ENCODE measurements around the gene NTM. TPM values are rescaled to one million over a fixed set of nuclear protein-coding genes. Genes with fewer than 3 reads are reported as not detected.

The NTM gene
- total and polyA plus RNA-seq, 2 of the 8 experiments (the other 6 are each of a cell fraction or from before 2014, with no cell fraction given): 13.4 to 20.0 TPM

DNA sequence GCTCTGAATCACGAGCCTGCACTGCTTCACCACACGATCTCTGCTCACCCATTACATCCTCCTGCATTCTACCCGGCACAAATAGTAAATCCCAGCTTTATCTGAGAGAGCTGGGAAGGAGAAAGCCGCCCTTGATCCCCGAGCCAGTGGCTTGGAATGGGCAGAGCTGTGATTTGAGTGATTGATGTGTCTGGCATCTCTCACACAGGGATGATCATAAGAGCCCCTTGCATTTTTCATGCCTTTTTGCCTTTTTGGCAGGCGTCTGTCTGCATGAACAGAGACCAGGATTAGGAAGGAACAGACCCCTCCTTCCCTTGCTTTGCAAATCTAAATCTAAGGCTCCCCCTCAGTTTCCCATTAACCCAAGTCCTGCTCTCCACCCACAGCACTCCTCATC lies 945.3 kb downstream of the NTM start:
- Histone ChIP-seq H3K4me3 (ENCODE audit: extremely low read depth in 1 of 4, insufficient read depth in 2 of 4, low read depth in 3 of 4, low read length in 4 of 4) (no peak overlapping the region), H3K79me1 (ENCODE audit: low read depth, low read length) (no peaks in the 10 kb centered on the region; the same call in 1 of the 2 replicates), H2AK5ac (ENCODE audit: low read depth, low read length) (no peak overlapping the region), H3K23me2 (ENCODE audit: low read depth, low read length) (no peaks in the 10 kb centered on the region), H4K8ac (ENCODE audit: extremely low read depth, insufficient read depth, low read length) (no peak overlapping the region), H3K36me3 (ENCODE audit: control insufficient read depth in 2 of 4, insufficient read depth in 4 of 4, low read length in 3 of 4) (peaks cover 0 to 5% (median 0%) of the 10 kb centered on the region in 4 experiments; a peak in 1 of 8 replicates), H3K4ac (replicated peaks; ENCODE audit: insufficient read length, low read depth, low read length) (no peak overlapping the region), H3K27ac (ENCODE audit: low read depth, low read length) (no peak overlapping the region), H3K27me3 (replicated peaks in 1 of 4; ENCODE audit: control insufficient read depth in 3 of 4, extremely low read depth in 1 of 4, insufficient read depth in 3 of 4, low read length in 3 of 4) (no peaks in the 10 kb centered on the region), H3K23ac (ENCODE audit: insufficient read length) (no peak overlapping the region), H4K5ac (ENCODE audit: insufficient read length, low read depth, low read length) (no peak overlapping the region), H3K56ac (replicated peaks; ENCODE audit: insufficient read length, low read depth, low read length) (no peak overlapping the region), H3K18ac (ENCODE audit: extremely low read depth, low read length) (no peak overlapping the region), H2BK5ac (ENCODE audit: low read depth, low read length) (no peak overlapping the region), H4K20me1 (replicated peaks in 1 of 2; ENCODE audit: control insufficient read depth in 1 of 2, insufficient read depth in 2 of 2, low read length in 2 of 2) (no peaks in the 10 kb centered on the region), H2BK12ac (ENCODE audit: low read depth, low read length) (no peak overlapping the region), H4K91ac (replicated peaks; ENCODE audit: insufficient read length, low read length) (no peak overlapping the region), H2AFZ (ENCODE audit: low read length) (no peak overlapping the region), H2BK120ac (replicated peaks; ENCODE audit: low read depth, low read length) (no peak overlapping the region), H3K9me3 (ENCODE audit: insufficient read depth in 2 of 2, low read depth in 1 of 2, low read length in 1 of 2) (peaks cover 4 to 11% of the 10 kb centered on the region in 2 experiments; a peak in 2 of 4 replicates), H3K9ac (replicated peaks in 1 of 4; ENCODE audit: extremely low read depth in 1 of 4, low read depth in 3 of 4, low read length in 3 of 4) (no peak overlapping the region), H2BK15ac (ENCODE audit: low read length) (no peak overlapping the region), H3K4me1 (replicated peaks in 1 of 4; ENCODE audit: control insufficient read depth in 3 of 4, insufficient read depth in 4 of 4, low read length in 3 of 4) (peaks cover 0 to 3% (median 0%) of the 10 kb centered on the region in 4 experiments; a peak in 1 of 7 replicates), H2BK20ac (ENCODE audit: low read length) (no peak overlapping the region), H3K4me2 (ENCODE audit: insufficient read depth in 1 of 2, low read depth in 2 of 2, low read length in 2 of 2) (no peak overlapping the region), H3K14ac (ENCODE audit: insufficient read length) (no peak overlapping the region), H3K79me2 (ENCODE audit: control insufficient read depth in 1 of 2, insufficient read depth in 2 of 2, low read length in 2 of 2) (no peaks in the 10 kb centered on the region)
- WGBS, 2 experiments (ENCODE audit: extremely low coverage in 1 of 2, insufficient coverage in 1 of 2, insufficient read length in 1 of 2, insufficient replicate concordance in 2 of 2, low coverage in 1 of 2, low lambda C conversion rate in 2 of 2, missing lambda C conversion rate in 1 of 2): 86% methylated on average over 6 of the region's 6 CpGs; no CpG with 5 or more reads in 1 of the 2 experiments
- FAIRE-seq (no peak), DNase-seq (ENCODE audit: low read depth in 1 of 2, low spot score in 2 of 2) (no peak)
- POLR2A ChIA-PET (ENCODE audit: partially characterized antibody): no interaction called here
- CTCF ChIA-PET (ENCODE audit: partially characterized antibody): interaction anchor here (0.7 to 9.5 kb wide), 5 partner anchors 15 to 132 kb away, joined by 3 to 146 read pairs (median 4); no protein-coding TSS in a partner anchor
- TF ChIP-seq, protein P1, sequence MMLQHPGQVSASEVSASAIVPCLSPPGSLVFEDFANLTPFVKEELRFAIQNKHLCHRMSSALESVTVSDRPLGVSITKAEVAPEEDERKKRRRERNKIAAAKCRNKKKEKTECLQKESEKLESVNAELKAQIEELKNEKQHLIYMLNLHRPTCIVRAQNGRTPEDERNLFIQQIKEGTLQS (IDR thresholded peaks at IDR 0.05; ENCODE audit: insufficient read depth, low read depth, low read length): no peak
- no peak for TF ChIP-seq RFX5 (IDR thresholded peaks at IDR 0.05; ENCODE audit: borderline replicate concordance, low read depth, low read length)
- TF ChIP-seq TEAD4 (IDR thresholded peaks at IDR 0.05; ENCODE audit: low read depth, low read length): no peak
- no peak for TF ChIP-seq EZH2 (IDR thresholded peaks at IDR 0.05; ENCODE audit: low read depth, low read length, severe bottlenecking)
- TF ChIP-seq, protein P2, sequence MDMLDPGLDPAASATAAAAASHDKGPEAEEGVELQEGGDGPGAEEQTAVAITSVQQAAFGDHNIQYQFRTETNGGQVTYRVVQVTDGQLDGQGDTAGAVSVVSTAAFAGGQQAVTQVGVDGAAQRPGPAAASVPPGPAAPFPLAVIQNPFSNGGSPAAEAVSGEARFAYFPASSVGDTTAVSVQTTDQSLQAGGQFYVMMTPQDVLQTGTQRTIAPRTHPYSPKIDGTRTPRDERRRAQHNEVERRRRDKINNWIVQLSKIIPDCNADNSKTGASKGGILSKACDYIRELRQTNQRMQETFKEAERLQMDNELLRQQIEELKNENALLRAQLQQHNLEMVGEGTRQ (IDR thresholded peaks at IDR 0.05; ENCODE audit: low read length): no peak
- TF ChIP-seq, protein P3, sequence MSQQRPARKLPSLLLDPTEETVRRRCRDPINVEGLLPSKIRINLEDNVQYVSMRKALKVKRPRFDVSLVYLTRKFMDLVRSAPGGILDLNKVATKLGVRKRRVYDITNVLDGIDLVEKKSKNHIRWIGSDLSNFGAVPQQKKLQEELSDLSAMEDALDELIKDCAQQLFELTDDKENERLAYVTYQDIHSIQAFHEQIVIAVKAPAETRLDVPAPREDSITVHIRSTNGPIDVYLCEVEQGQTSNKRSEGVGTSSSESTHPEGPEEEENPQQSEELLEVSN (IDR thresholded peaks at IDR 0.05): no peak
- no peak for TF ChIP-seq RAD21 (IDR thresholded peaks at IDR 0.05 in 1 of 2, conservative IDR thresholded peaks at IDR 0.05 in 1 of 2; ENCODE audit: low read depth in 2 of 2, low read length in 2 of 2)
- no peak for TF ChIP-seq KDM5A (IDR thresholded peaks at IDR 0.05; ENCODE audit: low read length)
- no peak for TF ChIP-seq FOSL1 (IDR thresholded peaks at IDR 0.05; ENCODE audit: insufficient read depth, low read depth, low read length)
- no peak for TF ChIP-seq HDAC2 (IDR thresholded peaks at IDR 0.05; ENCODE audit: borderline replicate concordance in 1 of 2, low read depth in 2 of 2, low read length in 2 of 2)
